GM19035 (cell line): ENCODE measurements around the gene UBE2H.
A peak's percentile ranks its signal among the peaks of the same experiment; 100 is the strongest.
"Not testable (repeated sequence)": the region's sequence is repeated elsewhere in the genome, so short reads cannot be mapped to it uniquely, and the experiment has no call there.

Source experiments
- ATAC-seq: cut with Tn5 transposase; IDR thresholded peaks from one replicate; pipeline ENCODE4 v1.9.1; 2021; ENCODE audit not compliant: unreplicated experiment

Gene UBE2H

DNA sequence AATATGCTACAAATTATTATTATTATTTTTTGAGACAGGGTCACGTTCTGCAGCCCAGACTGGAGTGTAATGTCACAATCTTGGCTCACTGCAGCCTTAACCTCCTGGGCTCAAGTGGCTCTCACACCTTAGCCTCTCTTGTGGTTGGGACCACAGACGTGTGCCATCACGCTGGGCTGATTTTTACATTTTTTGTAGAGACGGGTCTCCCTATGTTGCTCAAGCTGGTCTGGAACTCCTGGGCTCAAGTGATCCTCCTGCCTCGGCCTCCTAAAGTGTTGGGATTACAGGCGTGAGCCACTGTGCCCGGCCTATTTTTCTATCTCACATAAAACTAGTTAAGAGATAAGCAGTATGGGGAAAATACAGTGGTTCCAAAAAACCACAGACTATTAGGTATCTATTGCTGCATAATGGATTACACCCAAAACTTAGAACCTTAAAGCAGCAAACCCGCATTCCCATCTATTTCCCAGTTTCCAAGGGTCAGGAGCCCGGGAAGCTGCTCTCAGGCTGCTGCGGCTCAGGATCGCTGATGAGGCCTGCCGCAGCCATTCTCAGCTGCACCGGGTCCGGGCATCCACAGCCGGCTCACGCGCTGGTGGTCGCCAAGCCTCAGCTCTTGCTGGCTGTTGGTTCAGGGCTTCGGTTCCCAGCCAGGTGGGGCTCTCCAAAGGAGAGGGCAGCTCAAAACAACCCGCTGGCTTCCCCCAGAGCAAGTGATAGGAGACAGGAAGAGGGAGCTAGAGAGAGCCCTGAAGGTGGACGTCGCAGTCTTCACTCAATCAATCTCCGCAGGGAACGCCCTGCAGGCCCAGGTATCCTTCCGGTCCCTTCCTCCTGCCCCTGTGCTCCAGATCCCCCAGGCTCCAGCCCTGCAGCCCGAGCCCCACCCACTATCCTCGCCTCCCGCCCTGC lies 128.2 kb downstream of the UBE2H start:
- ATAC-seq = peak; percentile 35

DNA sequence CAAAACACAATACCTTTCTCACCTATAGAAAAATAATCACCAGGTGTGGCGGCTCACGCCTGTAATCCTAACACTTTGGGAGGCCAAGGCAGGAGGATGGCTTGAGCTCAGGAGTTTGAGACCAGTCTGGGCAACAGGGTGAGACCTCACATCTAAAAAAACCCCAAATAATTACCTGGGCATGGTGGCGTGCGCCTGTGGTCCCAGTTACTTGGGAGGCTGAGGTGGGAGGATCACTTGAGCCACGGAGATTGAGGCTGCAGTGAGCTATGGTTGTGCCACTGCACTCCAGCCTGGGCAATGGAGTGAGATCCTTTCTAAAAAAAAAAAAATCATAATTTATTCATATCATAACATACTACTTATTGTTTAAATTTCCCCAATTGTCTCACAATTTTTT lies 129.6 kb downstream of the UBE2H start:
- ATAC-seq = not testable (repeated sequence)

DNA sequence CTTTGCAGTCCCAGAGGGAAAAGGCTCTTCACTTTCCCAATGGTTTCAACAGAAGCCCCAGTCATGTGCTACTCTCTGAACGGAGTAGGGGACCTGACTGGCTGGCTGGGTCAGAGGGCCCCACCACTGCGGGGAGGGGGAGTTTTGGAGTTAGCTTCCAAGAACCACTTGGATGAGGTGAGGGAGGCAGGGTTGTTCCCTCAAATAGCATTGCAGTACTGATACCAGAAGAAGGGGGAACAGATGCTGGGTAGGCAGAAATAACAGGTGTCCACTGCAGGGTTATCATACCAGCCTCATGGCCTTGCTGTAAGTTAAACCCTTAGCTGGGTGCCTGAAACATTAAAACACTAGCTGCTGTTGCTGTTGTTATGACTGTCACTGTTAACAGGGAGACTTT lies 131.3 kb downstream of the UBE2H start:
- ATAC-seq = no peak

DNA sequence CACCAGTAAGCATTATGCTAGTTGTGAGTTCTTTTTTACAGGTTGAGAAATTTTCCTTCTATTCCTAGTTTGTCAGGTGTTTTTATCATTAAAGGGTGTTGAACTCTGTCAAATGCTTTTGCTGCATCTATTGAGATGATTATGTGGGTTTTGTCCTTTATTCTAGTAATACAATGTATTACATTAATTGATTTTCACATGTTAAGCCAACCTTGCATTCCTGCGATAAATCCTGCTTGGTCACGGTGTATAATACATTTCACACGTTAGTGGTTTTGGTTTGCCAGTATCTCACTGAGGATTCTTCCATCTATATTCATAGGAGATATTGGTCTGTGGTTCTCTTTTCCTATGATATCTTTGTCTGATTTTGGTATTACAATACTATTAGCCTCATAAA lies 136.0 kb downstream of the UBE2H start:
- ATAC-seq = no peak

DNA sequence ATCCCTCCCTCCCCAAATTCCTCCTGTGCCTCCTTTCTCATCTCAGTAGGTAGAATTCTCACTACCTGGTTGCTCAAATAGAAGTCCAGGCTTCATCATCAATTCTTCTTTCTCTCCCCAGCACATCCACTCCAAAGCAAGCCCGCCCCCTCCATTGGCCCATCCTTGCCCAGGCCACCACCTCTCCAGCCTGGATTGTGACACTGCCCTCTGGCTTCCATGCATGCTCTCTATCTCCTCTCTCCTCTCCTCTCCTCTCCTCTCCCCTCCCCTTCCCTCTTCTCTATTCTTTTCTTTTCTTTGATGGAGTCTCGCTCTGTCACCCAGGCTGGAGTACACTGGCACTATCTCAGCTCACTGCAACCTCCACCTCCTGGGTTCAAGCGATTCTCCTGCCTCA lies 144.9 kb downstream of the UBE2H start:
- ATAC-seq = no peak

DNA sequence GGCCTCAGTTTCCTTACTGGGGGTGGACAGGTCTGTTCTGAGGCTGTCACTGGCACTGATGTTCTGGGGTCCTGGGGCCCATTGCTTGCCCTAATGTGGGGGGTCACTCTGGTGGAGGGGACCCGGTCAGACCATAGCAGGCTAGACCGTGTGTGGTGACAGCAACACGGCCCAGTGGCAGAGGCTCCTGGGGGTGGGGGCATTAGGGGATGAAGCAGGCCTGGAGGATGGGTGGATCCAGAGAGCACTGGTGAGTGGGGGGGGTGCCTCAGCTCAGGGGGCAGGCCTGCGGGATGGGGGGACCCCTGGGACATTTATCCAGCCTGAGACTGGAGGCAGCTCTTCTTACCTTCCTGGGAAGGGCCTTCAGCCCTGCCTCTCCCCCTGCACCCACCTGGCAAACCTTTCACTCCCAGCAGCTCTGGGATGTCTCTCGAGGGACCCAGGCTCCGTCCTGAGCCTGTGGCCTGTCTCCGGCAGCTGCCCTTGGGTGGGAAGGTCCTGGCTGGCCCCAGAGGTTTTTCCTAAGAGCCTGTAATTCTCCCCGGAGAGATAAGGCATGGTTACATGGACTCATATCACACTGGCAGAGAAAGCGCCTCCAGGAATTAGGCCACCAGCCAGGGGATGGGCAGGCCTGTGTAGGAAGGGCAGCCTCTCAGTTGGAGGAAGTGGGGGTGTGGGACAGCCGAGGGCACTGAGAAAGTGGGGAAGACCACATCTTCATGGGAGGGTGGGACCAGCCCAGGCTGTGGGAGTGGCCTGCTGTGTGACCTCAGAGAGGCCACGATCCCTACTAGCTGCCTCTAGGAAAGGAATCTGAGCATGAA lies 147.7 kb downstream of the UBE2H start:
- no peak for ATAC-seq

DNA sequence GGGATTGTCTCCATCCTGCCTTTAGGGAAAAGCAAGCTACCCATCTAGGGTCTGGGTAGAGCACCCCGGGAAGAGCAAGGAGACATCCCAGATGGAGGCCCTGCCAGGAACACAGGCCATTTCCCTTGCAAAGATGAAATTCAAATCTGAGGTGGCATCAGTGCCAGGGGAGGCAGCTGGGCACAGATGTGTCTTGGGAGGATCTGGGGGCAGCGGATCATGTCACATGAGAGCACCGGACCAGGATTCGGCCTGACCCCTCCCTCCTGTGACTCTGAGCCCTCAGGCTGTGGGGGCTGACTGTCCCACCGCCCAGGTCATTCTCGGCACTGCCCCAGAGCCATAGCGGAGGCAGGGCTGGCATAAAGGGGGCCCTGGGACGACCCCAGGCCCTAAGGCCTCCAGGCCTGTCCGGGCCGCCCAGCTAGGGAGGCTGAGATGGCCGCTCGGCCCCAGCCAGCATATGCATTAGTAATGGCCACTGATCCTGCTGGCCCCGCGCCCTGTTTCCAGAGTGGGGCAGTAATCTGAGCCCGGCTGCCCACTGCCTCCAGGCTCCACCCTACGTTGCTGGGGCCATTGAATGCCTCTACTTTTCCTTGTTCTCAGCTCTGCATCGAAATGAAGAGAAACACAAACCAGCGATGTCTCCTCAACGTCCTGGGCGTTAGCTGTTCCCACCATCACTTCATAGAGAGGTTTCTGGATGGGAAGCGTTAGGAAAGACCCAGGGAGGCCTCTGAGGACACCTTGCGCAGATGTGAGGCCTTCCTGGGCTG lies 148.5 kb downstream of the UBE2H start:
- no peak for ATAC-seq

DNA sequence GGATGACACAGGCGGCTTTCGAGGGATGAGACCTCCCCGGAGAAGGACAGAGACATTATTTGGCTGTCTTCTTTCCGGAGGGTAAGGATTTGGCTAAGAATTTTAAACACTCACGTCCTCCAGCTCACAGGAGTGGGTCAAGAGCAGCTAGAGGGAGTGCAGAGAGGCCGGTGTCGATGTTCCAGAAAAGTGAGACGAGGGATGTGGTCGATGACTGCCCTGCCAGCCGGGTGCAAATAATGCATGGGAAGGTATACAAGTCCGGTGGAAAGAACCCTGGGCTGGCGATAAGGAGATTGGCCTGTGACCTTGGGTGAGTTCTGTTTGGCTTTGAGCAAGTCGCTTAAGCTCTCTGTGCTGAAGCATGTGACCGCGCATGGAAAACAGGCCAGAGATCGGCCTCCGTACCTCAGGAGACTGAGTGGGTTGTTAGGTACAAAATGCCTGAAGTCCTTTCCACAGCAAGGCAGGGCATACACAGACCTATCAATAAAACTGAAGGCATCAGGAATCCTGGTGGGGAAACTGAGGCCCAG lies 149.1 kb downstream of the UBE2H start:
- no peak for ATAC-seq

DNA sequence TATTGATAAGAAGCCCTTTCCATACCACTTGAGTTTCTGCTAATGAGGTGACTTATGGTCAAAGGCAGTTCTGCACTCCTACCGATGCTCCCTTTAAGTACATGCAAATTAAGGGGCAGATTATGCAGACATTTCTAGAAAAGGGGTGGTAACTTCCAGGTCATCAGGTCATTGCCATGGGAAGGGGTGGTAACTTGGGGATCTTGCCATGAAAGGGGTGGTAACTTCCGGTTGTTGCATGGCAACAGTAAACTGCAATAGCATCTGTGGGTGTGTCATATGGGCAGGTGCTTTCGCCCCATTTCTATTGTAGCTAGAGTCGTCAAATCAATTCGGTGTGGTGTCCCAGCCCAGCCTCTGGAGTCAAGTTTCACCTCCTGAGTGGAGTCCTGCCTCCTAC lies 150.9 kb downstream of the UBE2H start:
- no peak for ATAC-seq

DNA sequence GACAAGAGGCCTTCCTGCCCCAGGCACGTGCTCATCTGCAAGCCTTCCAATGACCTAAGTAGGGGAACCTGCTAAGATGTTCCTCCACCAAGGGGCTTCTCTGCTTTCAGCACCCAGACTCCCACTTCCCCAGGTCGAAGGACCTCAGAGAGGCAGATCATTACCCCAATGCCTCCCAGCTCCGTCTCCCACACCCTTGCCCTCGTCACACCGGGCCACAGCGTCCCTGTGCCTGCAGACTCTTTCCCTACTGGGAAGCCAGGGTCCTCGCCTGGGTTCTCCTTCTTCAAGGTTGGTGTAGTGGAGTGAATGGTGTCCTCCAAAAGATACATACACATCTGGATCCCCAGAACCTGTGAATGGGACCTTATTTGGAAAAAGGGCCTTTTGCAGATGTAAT lies 151.9 kb downstream of the UBE2H start:
- ATAC-seq = no peak

DNA sequence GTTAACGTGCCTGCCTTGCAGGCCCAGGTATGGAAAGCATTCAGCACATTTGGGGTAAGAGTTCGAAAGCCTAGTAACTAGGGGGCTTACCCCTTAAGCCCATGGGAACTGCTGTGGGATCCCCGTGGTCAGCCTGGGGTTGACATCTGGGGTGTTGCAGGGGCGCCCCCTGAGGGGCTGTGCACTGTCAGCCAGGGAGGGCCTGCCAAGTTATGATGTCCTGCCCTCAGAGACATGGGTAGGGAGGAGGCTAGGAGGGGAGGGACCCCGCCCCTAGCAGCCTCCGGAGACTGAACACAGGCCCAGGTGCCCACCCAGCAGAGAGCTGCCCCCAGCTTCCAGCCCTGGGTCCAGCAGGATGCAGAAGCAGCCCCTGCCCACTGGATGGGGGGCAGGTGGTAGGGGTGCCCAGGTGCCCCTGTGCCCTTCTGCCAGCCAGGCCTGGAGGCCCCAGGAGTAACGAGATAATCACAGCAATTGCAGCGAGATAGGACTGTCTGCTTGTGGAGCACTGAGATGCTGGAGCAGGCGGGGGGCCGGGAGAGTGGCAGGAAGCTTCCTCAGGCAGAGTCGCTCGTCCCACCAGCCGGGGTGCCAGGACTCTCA lies 153.3 kb downstream of the UBE2H start:
- ATAC-seq = no peak

DNA sequence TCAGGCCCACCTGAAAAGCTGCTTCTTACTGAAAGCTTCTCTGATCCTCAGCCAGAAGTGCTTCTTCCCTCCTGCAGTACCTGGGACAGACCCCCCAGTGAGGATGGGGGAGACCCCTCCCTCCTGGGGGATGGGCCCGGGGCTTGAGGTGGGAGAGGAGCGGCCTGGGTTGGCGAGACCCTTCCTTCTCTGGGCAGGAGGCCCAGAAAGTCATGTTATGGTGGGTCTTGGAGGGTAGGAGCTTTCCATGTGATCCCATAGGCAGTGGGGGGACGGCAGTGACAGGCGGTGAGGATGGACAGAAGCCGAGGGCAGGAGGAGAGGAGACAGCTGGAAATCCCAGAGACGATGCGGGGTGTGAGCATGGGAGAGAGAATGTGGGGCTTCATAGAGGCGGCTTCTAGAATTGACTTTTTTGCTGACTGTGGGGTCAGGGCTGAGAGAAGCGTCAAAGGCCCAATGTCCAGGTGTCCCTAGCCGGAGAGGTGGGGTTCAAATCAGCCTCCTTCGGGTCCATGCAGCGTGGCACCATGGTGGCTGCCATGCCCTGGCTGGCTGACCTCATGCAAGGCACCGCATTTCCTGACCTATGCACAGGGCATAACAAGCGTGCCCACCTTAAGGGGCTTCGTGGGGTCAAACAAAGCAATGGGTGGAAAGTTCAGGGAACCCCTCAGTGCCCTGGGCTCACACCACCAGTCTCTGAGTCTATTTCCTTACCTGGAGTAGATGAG lies 154.0 kb downstream of the UBE2H start:
- no peak for ATAC-seq

DNA sequence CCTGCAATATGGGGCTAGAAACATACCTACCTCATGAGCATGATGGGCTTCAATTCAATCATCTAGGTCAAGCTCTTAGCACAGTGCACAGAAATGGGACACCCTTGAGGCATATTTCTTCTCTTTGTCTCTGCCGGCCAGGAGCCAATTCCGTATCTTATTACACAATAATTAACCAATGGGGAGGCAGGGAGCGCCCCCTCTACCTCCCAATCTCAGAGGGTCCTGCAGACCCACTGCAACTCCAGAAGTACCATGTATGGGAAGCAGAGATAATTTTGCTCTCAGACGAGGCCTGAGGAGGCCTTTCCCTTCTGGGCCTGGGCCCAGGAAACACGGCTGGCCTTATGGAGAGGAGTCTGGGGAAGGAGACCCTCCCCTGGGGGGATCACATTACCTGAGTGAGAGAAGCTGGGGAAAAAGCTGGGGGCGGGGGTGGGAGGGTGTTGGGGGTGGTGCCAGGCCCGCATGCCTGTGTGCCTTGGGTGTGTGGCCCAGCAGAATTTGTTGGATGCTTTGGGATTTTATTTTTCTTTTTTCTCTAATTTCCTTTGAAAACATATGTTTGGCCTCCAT lies 155.5 kb downstream of the UBE2H start:
- no peak for ATAC-seq

DNA sequence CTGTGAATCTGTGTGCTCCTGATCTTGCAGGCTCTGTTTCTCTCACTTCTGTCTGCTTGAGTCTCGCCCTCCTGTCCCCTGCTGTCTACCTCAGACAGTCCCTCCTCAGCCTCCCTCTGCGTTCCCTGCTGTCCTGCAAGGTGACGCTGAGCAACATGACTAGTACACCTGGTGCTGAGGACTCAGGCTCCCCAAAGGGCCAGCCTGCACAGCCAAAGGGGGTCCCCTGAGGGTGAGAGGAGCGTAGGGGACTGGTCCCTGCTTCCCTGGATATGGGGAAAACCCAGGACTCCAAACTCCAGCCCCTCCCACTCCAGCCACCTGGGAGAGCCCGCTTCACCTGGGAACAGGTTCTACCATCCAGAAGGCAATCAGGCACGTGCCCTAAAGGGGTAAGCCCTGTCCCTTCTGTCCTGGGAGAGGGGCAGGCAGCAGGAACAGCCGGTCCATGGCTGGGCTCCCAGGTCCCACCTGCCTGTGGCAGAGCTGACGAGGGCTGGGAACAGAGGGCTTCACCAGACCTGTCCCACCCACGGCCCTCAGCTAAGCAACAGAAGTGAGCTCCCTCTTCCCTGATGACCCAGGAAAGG lies 156.5 kb downstream of the UBE2H start:
- ATAC-seq = no peak

DNA sequence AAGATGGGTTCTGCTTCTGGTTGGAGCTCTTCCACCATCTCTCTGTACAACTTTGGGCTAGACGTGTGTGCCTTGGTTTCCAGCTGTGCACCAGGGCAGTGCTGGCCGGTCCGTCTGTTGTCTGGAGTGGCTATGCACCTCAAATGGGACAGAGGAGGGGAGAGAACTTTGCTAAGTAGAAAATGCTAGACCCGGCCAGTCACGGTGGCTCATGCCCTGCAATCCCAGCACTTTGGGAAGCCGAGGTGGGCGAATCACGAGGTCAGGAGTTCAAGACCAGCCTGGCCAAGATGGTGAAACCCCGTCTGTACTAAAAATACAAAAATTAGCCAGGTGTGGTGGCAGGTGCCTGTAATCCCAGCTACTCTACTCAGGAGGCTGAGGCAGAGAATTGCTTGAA lies 158.3 kb downstream of the UBE2H start:
- ATAC-seq = not testable (repeated sequence)

DNA sequence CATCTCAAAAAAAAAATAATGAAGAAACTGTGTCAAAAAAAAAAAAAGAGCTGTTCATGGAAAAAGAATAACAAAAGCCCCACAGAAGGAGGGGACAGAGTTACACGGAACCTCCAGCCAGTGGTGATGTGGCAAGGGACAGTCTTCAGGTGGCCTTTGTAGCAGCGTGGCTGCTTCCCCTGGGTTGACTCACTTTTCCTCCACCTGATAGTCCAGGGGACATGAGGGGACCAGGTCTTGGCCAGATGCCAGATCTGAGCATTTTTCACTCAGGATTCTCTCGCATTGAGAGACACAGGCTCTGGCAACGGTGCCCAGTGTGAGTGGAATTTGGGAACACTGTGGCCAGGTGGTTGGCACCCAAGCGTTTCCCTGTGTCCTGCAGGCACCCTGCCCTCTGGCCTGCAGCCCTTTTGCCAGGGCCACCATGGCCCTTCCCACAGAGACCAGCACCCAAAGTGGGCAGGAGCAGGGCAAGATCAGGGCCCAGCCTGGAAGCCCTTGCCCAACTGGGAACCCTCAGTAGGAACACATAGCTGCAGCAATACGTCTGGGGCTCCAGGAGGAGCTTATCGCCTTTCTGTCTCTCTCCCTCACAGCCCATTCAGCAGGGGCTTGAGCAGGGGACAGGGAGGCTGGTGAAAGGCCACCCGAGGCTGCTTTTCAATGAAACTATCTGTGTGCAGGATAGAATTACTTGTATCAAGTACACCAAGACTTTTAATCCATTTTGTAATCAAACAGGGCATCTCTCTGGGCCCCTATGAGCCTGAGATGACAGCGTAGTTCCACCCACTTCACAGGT lies 159.1 kb downstream of the UBE2H start:
- ATAC-seq = no peak

DNA sequence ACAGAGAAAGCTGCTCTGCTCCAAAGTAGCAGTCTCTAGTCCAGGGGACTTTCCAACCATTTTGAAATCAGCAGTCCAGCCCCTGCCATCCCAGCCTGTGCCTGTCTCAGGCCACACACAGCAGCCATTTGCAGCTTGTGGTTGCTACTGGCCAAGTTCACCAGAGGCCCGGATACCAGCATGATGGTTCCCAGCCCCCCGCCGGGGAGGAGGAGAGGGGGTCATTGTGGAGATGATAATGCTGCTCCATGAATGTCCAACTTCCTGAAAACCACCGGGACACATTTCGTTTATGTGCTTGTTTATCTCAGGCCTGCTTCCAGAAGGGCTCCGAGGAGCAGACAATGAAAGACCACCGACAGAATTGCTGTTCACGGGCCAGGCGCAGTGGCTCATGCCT lies 160.0 kb downstream of the UBE2H start:
- ATAC-seq = no peak

DNA sequence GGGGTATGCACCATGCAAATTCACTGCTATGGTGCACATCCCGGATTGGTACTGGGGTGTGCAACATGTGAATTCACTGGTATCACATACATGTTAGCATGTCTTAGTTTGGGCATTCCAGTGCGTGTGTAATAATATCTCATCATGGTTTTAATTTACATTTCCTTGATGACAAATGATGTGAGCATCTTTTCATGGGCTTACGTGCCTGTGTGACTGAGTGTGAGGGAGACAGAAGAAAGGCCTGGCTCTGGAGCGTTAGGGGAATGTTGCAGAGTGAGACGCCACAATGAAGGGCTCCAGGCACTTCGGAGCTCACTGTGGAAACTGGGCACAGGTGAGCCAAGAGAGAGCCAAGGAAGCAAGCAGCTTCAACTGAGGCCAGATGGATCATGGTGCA lies 162.6 kb downstream of the UBE2H start:
- no peak for ATAC-seq
